ENCODE data around the gene PSMA1.

PSMA1 gene

DNA sequence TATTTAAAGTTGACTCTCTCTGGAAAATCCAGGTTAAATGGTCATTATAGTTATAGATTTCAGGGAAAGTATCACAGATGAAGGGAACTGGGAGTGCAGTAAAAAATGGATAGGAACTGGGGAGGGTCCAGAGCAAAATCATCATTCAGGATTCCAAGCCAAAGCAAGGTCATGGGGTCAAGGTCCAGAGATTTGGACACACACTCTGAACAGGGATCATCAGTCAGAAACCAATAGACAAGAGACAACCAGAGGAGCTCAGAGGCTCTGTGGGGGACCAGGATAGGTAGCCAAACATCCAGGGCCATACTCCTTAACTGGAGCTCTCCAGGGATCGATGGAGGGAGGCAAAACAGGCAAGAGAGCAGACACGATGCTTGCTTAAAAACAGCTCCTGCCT lies 27.3 kb upstream of the PSMA1 start:
- H3K27ac ChIP-seq (ENCODE audit: low read depth, low read length): no peak overlapping the region
- no peaks in the 10 kb centered on the region for H3K4me1 ChIP-seq (ENCODE audit: control insufficient read depth in 1 of 2, insufficient read depth in 2 of 2, low read length in 2 of 2)
- no peaks in the 10 kb centered on the region for H3K9me3 ChIP-seq (ENCODE audit: control insufficient read depth in 1 of 2, low read length in 2 of 2)
- H3K36me3 ChIP-seq (ENCODE audit: control insufficient read depth in 1 of 2, insufficient read depth in 2 of 2, low read length in 2 of 2): no peaks in the 10 kb centered on the region
- H3K27me3 ChIP-seq (ENCODE audit: control insufficient read depth in 1 of 2, insufficient read depth in 2 of 2, low read length in 2 of 2): no peaks in the 10 kb centered on the region
- H3K9ac ChIP-seq (ENCODE audit: low read depth in 1 of 2, low read length in 2 of 2): no peak overlapping the region
- no peak overlapping the region for H3K4me3 ChIP-seq (ENCODE audit: low read depth in 1 of 2, low read length in 2 of 2)

DNA sequence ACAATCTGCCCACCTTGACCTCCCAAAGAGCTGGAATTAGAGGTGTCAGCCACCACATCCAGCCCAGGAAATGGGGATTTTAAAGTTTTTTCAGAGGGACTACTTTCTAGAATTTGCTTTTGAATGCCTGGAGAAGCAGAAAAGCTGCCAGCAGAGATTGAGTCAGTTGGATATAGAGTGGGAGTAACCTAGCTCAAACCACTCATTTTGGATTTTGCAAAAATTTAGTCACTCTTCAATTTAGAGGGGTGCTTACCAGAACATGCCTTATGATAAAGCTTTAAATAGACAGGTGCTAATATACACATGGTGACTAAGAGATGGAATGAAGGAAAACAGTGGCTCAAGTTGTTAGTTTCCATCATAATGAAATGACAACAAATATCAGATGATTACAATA lies 26.5 kb upstream of the PSMA1 start:
- no peak overlapping the region for H3K4me3 ChIP-seq (ENCODE audit: low read depth in 1 of 2, low read length in 2 of 2)

DNA sequence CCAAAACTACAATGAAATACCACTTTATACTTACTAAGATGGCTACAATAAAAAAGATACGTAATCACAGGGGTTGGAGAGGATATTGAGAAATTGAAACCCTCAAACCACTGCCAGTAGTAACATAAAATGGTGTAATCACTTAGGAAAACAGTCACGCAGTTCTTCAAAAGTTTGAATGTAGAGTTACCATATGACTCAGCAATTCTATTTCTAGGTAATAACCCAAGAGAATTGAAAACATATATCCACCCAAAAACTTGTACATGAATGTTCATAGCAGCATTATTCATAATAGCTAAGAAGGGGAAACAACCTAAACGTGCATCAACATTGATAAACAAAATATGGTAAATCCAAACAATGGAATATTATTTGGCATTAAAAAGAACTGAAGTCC lies 24.4 kb upstream of the PSMA1 start:
- H3K27me3 ChIP-seq (ENCODE audit: control insufficient read depth in 1 of 2, insufficient read depth in 2 of 2, low read length in 2 of 2): no peaks in the 10 kb centered on the region
- H3K27ac ChIP-seq (ENCODE audit: low read depth, low read length): no peak overlapping the region
- no peaks in the 10 kb centered on the region for H3K36me3 ChIP-seq (ENCODE audit: control insufficient read depth in 1 of 2, insufficient read depth in 2 of 2, low read length in 2 of 2)
- no peak overlapping the region for H3K9ac ChIP-seq (ENCODE audit: low read depth in 1 of 2, low read length in 2 of 2)
- H3K4me1 ChIP-seq (ENCODE audit: control insufficient read depth in 1 of 2, insufficient read depth in 2 of 2, low read length in 2 of 2): peaks cover 0 to 3% of the 10 kb centered on the region in 2 donors
- no peak overlapping the region for H3K4me3 ChIP-seq (ENCODE audit: low read depth in 1 of 2, low read length in 2 of 2)
- H3K9me3 ChIP-seq (ENCODE audit: control insufficient read depth in 1 of 2, low read length in 2 of 2): no peaks in the 10 kb centered on the region

More for the DNA sequence above, 26.5 kb upstream of the PSMA1 start:
- Histone ChIP-seq H3K9ac (ENCODE audit: low read depth in 1 of 2, low read length in 2 of 2) (no peak overlapping the region), H3K36me3 (ENCODE audit: control insufficient read depth in 1 of 2, insufficient read depth in 2 of 2, low read length in 2 of 2) (no peaks in the 10 kb centered on the region), H3K9me3 (ENCODE audit: control insufficient read depth in 1 of 2, low read length in 2 of 2) (no peaks in the 10 kb centered on the region), H3K4me1 (ENCODE audit: control insufficient read depth in 1 of 2, insufficient read depth in 2 of 2, low read length in 2 of 2) (peaks cover 0 to 1% of the 10 kb centered on the region in 2 donors), H3K27ac (ENCODE audit: low read depth, low read length) (no peak overlapping the region), H3K27me3 (ENCODE audit: control insufficient read depth in 1 of 2, insufficient read depth in 2 of 2, low read length in 2 of 2) (no peaks in the 10 kb centered on the region)

DNA sequence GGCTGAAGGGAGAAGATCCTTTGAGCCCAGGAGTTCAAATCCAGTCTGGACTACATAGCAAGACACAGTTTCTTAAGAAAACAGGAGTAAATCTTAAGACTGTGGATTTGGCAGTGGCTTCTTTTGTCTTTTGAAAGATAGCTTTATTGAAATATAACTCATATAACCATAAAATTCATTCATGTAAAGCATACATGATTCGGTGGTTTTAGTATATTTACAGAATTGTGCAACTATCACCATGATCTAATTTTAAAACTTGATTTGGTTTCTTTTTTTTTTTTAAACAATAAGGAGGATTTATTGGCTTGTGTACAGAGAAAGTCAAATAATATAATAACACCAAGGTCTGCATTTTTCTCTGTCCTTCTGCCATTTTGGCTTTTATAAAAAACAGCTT lies 23.1 kb upstream of the PSMA1 start:
- H3K4me1 ChIP-seq (ENCODE audit: control insufficient read depth in 1 of 2, insufficient read depth in 2 of 2, low read length in 2 of 2): peaks cover 0 to 3% of the 10 kb centered on the region in 2 donors
- H3K4me3 ChIP-seq (ENCODE audit: low read depth in 1 of 2, low read length in 2 of 2): no peak overlapping the region
- no peaks in the 10 kb centered on the region for H3K9me3 ChIP-seq (ENCODE audit: control insufficient read depth in 1 of 2, low read length in 2 of 2)
- H3K9ac ChIP-seq (ENCODE audit: low read depth in 1 of 2, low read length in 2 of 2): no peak overlapping the region
- H3K36me3 ChIP-seq (ENCODE audit: control insufficient read depth in 1 of 2, insufficient read depth in 2 of 2, low read length in 2 of 2): no peaks in the 10 kb centered on the region
- H3K27ac ChIP-seq (ENCODE audit: low read depth, low read length): no peak overlapping the region
- H3K27me3 ChIP-seq (ENCODE audit: control insufficient read depth in 1 of 2, insufficient read depth in 2 of 2, low read length in 2 of 2): no peaks in the 10 kb centered on the region

DNA sequence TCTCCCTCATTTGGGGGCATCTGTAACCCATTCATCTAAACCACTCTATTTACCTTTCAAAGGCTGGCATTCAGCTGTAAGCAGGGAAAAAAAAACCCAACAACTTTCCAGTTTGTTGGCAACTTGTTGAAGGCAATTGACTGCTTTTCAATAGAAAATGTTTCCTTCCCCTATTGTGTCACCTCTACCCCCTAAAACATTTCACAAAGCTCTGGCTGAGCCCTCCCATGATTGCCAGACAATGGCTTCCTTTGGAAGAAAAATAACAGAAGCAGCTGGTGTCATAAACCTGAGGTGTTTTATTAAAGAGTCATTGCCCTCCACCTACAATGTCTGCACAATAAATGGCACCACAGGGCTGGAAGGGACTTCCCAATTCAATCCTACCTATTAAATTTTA lies 22.1 kb upstream of the PSMA1 start:
- H3K36me3 ChIP-seq (ENCODE audit: control insufficient read depth in 1 of 2, insufficient read depth in 2 of 2, low read length in 2 of 2): no peaks in the 10 kb centered on the region
- no peak overlapping the region for H3K4me3 ChIP-seq (ENCODE audit: low read depth in 1 of 2, low read length in 2 of 2)
- H3K27ac ChIP-seq (ENCODE audit: low read depth, low read length): no peak overlapping the region

DNA sequence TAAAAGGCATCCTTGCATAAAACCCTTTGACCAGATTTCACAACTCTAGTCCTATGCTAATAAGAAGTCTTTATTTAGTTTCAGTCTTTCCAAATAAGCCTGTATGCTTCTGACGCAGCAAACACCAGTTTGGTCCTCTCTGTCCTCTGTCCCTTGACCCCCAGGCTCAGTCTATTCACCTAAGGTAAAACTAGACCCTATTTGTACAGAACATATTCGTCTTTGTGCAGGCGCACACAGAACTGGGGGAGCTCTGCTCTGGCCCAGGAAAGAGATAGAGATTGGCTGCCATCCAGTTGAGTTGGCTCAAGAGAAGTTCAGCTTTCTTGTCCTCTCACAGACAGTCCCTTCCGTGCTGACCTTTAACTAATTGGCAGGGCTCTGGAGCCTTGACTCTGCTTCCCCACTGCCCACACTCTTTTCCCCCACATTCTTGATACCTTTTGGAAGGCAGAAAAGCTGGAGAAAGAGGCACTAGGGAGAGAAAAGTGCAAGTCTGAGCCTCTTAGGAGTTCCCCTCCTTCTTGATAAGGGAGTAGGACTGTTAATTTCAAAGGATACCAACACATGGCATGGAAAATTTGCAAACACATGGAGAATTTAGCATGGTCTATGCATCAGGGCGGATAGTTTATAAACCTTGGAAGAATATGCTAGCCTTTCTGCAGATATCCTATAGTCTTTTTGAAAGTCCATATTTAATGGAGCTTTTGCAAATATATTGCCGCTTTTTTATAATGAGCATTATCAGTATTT lies 21.2 kb upstream of the PSMA1 start:
- Histone ChIP-seq H3K27me3 (ENCODE audit: control insufficient read depth in 1 of 2, insufficient read depth in 2 of 2, low read length in 2 of 2) (no peaks in the 10 kb centered on the region), H3K4me3 (ENCODE audit: low read depth in 1 of 2, low read length in 2 of 2) (no peak overlapping the region), H3K36me3 (ENCODE audit: control insufficient read depth in 1 of 2, insufficient read depth in 2 of 2, low read length in 2 of 2) (no peaks in the 10 kb centered on the region), H3K27ac (ENCODE audit: low read depth, low read length) (no peak overlapping the region), H3K9me3 (ENCODE audit: control insufficient read depth in 1 of 2, low read length in 2 of 2) (no peaks in the 10 kb centered on the region), H3K4me1 (ENCODE audit: control insufficient read depth in 1 of 2, insufficient read depth in 2 of 2, low read length in 2 of 2) (peaks cover 0 to 8% of the 10 kb centered on the region in 2 donors), H3K9ac (ENCODE audit: low read depth in 1 of 2, low read length in 2 of 2) (no peak overlapping the region)

More for the DNA sequence above, 22.1 kb upstream of the PSMA1 start:
- no peak overlapping the region for H3K9ac ChIP-seq (ENCODE audit: low read depth in 1 of 2, low read length in 2 of 2)
- H3K4me1 ChIP-seq (ENCODE audit: control insufficient read depth in 1 of 2, insufficient read depth in 2 of 2, low read length in 2 of 2): peaks cover 0 to 3% of the 10 kb centered on the region in 2 donors
- no peaks in the 10 kb centered on the region for H3K27me3 ChIP-seq (ENCODE audit: control insufficient read depth in 1 of 2, insufficient read depth in 2 of 2, low read length in 2 of 2)
- no peaks in the 10 kb centered on the region for H3K9me3 ChIP-seq (ENCODE audit: control insufficient read depth in 1 of 2, low read length in 2 of 2)

DNA sequence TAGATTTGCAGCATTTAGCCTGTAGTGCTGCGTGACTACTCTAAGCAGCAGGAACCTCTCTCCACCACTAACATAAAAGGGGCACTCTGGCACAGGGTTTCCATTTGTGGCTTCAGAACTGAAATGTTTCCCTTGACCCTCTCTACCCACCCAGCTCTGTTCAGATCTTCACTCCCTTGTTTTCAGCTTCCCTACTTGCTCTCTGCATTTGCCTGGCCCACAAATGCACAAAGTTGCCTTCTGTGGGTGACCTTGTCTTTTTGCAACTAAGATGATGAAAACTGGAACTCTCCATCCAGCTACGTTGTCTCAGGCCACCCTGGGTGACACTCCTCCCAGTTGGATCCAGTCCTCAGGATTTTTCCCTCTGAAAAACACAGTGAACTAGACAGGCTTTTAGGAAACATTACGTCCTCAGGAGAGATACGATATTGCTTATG lies 19.8 kb upstream of the PSMA1 start:
- H3K27ac ChIP-seq (ENCODE audit: low read depth, low read length): peak overlapping the region; percentile 14
- no peaks in the 10 kb centered on the region for H3K36me3 ChIP-seq (ENCODE audit: control insufficient read depth in 1 of 2, insufficient read depth in 2 of 2, low read length in 2 of 2)
- H3K27me3 ChIP-seq (ENCODE audit: control insufficient read depth in 1 of 2, insufficient read depth in 2 of 2, low read length in 2 of 2): no peaks in the 10 kb centered on the region
- peaks cover 0 to 8% of the 10 kb centered on the region in 2 donors for H3K4me1 ChIP-seq (ENCODE audit: control insufficient read depth in 1 of 2, insufficient read depth in 2 of 2, low read length in 2 of 2)
- H3K9ac ChIP-seq (ENCODE audit: low read depth in 1 of 2, low read length in 2 of 2): no peak overlapping the region
- H3K4me3 ChIP-seq (ENCODE audit: low read depth in 1 of 2, low read length in 2 of 2): no peak overlapping the region
- no peaks in the 10 kb centered on the region for H3K9me3 ChIP-seq (ENCODE audit: control insufficient read depth in 1 of 2, low read length in 2 of 2)

DNA sequence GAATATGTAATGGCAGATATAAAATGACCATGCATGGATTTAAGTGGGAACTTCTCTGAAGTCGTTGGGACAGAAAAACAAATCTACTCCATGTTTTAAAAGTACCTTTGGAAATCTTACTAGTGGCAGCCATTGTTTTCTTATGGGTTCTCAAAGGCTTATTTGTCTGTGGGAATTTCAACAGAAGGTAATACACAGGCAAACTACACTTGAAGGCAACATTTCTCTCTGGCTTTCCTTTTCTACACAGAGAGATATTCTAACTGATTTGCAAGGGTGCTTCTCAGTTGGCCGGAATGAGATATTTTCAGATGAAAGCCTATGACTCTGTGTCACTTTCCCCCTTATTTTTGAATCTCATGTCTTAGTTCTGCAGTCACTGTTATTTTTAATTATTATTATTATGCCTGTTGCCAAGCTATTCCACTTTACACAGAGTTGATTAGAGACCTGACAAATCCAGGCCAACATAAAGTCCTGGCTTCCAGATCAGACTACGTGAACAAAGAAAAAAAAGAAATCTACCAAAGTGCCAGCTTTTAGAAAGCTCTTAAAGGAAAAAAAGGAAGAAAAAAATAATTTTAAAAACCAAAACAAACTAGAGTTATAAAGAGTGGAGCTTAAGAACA lies 18.9 kb upstream of the PSMA1 start:
- peaks cover 0 to 8% of the 10 kb centered on the region in 2 donors for H3K4me1 ChIP-seq (ENCODE audit: control insufficient read depth in 1 of 2, insufficient read depth in 2 of 2, low read length in 2 of 2)
- H3K36me3 ChIP-seq (ENCODE audit: control insufficient read depth in 1 of 2, insufficient read depth in 2 of 2, low read length in 2 of 2): no peaks in the 10 kb centered on the region
- H3K9me3 ChIP-seq (ENCODE audit: control insufficient read depth in 1 of 2, low read length in 2 of 2): no peaks in the 10 kb centered on the region
- H3K27me3 ChIP-seq (ENCODE audit: control insufficient read depth in 1 of 2, insufficient read depth in 2 of 2, low read length in 2 of 2): no peaks in the 10 kb centered on the region
- H3K4me3 ChIP-seq (ENCODE audit: low read depth in 1 of 2, low read length in 2 of 2): no peak overlapping the region
- H3K9ac ChIP-seq (ENCODE audit: low read depth in 1 of 2, low read length in 2 of 2): no peak overlapping the region
- no peak overlapping the region for H3K27ac ChIP-seq (ENCODE audit: low read depth, low read length)

DNA sequence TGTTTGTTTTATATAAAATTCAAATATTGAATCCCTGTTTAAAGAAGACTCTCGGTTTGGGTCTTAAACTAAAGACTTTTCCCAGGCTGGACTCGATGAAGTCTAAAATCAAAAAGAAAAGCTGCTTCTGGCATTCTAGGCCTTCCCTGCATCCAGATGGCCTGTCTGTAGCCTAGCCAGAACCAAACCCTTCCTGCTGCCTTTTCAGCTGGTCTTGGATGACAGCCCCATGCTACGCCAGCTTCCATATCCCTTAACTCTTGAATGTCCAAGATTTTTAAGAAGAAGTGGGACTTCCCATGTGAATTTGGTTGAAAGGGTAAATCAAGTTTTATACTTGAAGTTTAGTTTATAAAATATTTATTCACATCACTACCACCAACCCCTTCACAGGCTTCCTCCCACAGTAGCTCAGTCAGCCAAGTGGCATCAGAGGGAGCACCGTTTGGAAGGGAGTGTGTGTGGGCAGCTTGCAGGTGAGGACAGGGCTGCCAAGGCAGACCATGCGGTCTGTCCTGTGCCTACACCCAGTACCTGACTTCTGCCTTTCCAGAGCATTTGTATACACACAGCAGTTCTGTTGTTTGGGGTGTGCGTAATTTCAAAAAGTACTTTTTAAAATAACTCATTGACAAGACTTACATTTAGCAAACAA lies 18.2 kb upstream of the PSMA1 start:
- no peak overlapping the region for H3K27ac ChIP-seq (ENCODE audit: low read depth, low read length)
- no peak overlapping the region for H3K4me3 ChIP-seq (ENCODE audit: low read depth in 1 of 2, low read length in 2 of 2)
- H3K9me3 ChIP-seq (ENCODE audit: control insufficient read depth in 1 of 2, low read length in 2 of 2): no peaks in the 10 kb centered on the region
- H3K27me3 ChIP-seq (ENCODE audit: control insufficient read depth in 1 of 2, insufficient read depth in 2 of 2, low read length in 2 of 2): no peaks in the 10 kb centered on the region
- no peaks in the 10 kb centered on the region for H3K36me3 ChIP-seq (ENCODE audit: control insufficient read depth in 1 of 2, insufficient read depth in 2 of 2, low read length in 2 of 2)
- H3K9ac ChIP-seq (ENCODE audit: low read depth in 1 of 2, low read length in 2 of 2): no peak overlapping the region
- peaks cover 0 to 8% of the 10 kb centered on the region in 2 donors for H3K4me1 ChIP-seq (ENCODE audit: control insufficient read depth in 1 of 2, insufficient read depth in 2 of 2, low read length in 2 of 2)

DNA sequence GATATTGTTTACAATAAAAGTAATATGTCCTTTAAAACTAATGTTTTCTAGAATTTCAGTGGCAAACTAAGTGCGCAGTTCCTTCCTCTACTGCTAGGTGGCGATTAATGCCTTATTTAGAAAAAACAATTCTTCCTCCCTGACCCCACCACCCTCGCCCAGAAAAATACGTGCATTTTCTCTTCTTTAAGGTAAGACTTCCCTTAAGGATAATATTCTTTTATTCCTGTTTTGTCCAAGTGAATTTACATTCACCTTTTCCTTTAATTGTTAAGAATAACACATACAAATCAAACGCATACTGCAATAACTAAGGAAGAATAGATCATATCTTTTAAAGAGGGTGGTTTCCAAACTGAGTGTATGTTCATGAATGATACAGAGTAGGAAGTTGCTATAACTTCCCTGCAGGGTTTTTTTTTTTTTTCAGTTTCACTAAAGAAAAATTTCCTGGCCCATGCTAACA lies 17.0 kb upstream of the PSMA1 start:
- H3K9ac ChIP-seq (ENCODE audit: low read depth in 1 of 2, low read length in 2 of 2): no peak overlapping the region
- H3K4me1 ChIP-seq (ENCODE audit: control insufficient read depth in 1 of 2, insufficient read depth in 2 of 2, low read length in 2 of 2): peaks cover 0 to 8% of the 10 kb centered on the region in 2 donors
- H3K9me3 ChIP-seq (ENCODE audit: control insufficient read depth in 1 of 2, low read length in 2 of 2): no peaks in the 10 kb centered on the region
- no peaks in the 10 kb centered on the region for H3K36me3 ChIP-seq (ENCODE audit: control insufficient read depth in 1 of 2, insufficient read depth in 2 of 2, low read length in 2 of 2)
- H3K4me3 ChIP-seq (ENCODE audit: low read depth in 1 of 2, low read length in 2 of 2): no peak overlapping the region
- H3K27ac ChIP-seq (ENCODE audit: low read depth, low read length): no peak overlapping the region
- H3K27me3 ChIP-seq (ENCODE audit: control insufficient read depth in 1 of 2, insufficient read depth in 2 of 2, low read length in 2 of 2): no peaks in the 10 kb centered on the region
